ENCODE data around the gene CEP76. TPM values are rescaled to one million over a fixed set of nuclear protein-coding genes. Genes with fewer than 3 reads are reported as not detected.

CEP76 gene
- total RNA-seq, 1 donor from 2014 or later = 9.5 TPM

GRCh38 chr18:12637901-12638643 is 64.5 kb downstream of the CEP76 start:
- Histone ChIP-seq H4K20me1 (ENCODE audit: insufficient read depth, low read length) (peaks cover 17% of the 10 kb centered on the region), H3K9me3 (ENCODE audit: insufficient read depth, low read depth, low read length) (no peaks in the 10 kb centered on the region), H3K4me1 (ENCODE audit: insufficient read depth, low read length) (peaks cover 11% of the 10 kb centered on the region), H3K79me2 (ENCODE audit: insufficient read depth, low read length) (peaks cover 75% of the 10 kb centered on the region), H3K36me3 (ENCODE audit: insufficient read depth, low read length) (no peaks in the 10 kb centered on the region), H3K27me3 (ENCODE audit: insufficient read depth, low read length) (no peaks in the 10 kb centered on the region), H2AFZ (ENCODE audit: low read depth, low read length) (no peak overlapping the region), H3K4me2 (ENCODE audit: low read length) (no peak overlapping the region), H3K9ac (ENCODE audit: low read length) (no peak overlapping the region), H3K4me3 (ENCODE audit: insufficient read depth, low read depth, low read length) (no peak overlapping the region), H3K27ac (ENCODE audit: low read depth, low read length) (peak overlapping the region; percentile 51)
- peak; percentile 80 for DNase-seq (ENCODE audit: low read depth)
- peak; percentile 39 for FAIRE-seq
- Mint-ChIP-seq H3K9me3 (ENCODE audit: unreplicated experiment) (peaks cover 2% of the 10 kb centered on the region), H3K4me1 (ENCODE audit: low read depth, unreplicated experiment) (peaks cover 33% of the 10 kb centered on the region), H3K4me3 (ENCODE audit: unreplicated experiment) (peak overlapping the region; percentile 71), H3K36me3 (ENCODE audit: low read depth, unreplicated experiment) (peaks cover 2% of the 10 kb centered on the region), H3K27ac (ENCODE audit: unreplicated experiment) (peak overlapping the region; percentile 94), H3K27me3 (ENCODE audit: low read depth, unreplicated experiment) (no peaks in the 10 kb centered on the region)
- TF ChIP-seq CTCF (IDR thresholded peaks at IDR 0.05; ENCODE audit: insufficient read depth, low read depth, low read length) (no peak), EZH2 (IDR thresholded peaks at IDR 0.05; ENCODE audit: insufficient read depth, low read length) (no peak)

- Mint-ChIP-seq H3K27ac (ENCODE audit: unreplicated experiment) (peak overlapping the region; percentile 94), H3K27me3 (ENCODE audit: low read depth, unreplicated experiment) (no peaks in the 10 kb centered on the region), H3K36me3 (ENCODE audit: low read depth, unreplicated experiment) (peaks cover 2% of the 10 kb centered on the region), H3K4me3 (ENCODE audit: unreplicated experiment) (peak overlapping the region; percentile 64), H3K4me1 (ENCODE audit: low read depth, unreplicated experiment) (peaks cover 30% of the 10 kb centered on the region), H3K9me3 (ENCODE audit: unreplicated experiment) (peaks cover 2% of the 10 kb centered on the region)
- FAIRE-seq (no peak), DNase-seq (ENCODE audit: low read depth) (no peak)
- Histone ChIP-seq H3K27me3 (ENCODE audit: insufficient read depth, low read length) (no peaks in the 10 kb centered on the region), H3K9ac (ENCODE audit: low read length) (no peak overlapping the region), H3K4me1 (ENCODE audit: insufficient read depth, low read length) (peaks cover 11% of the 10 kb centered on the region), H3K9me3 (ENCODE audit: insufficient read depth, low read depth, low read length) (no peaks in the 10 kb centered on the region), H3K79me2 (ENCODE audit: insufficient read depth, low read length) (peaks cover 68% of the 10 kb centered on the region), H2AFZ (ENCODE audit: low read depth, low read length) (no peak overlapping the region), H3K4me3 (ENCODE audit: insufficient read depth, low read depth, low read length) (no peak overlapping the region), H3K36me3 (ENCODE audit: insufficient read depth, low read length) (no peaks in the 10 kb centered on the region), H4K20me1 (ENCODE audit: insufficient read depth, low read length) (peaks cover 15% of the 10 kb centered on the region), H3K4me2 (ENCODE audit: low read length) (no peak overlapping the region), H3K27ac (ENCODE audit: low read depth, low read length) (peak overlapping the region; percentile 51)
- TF ChIP-seq CTCF (IDR thresholded peaks at IDR 0.05; ENCODE audit: insufficient read depth, low read depth, low read length) (no peak), EZH2 (IDR thresholded peaks at IDR 0.05; ENCODE audit: insufficient read depth, low read length) (no peak)
Measured at GRCh38 chr18:12637393-12637792, 65.1 kb downstream of the CEP76 start.
